ENCODE data around the gene TK1.
"Not testable (repeated sequence)": the region's sequence is repeated elsewhere in the genome, so short reads cannot be mapped to it uniquely, and the experiment has no call there.

TK1 gene

DNA sequence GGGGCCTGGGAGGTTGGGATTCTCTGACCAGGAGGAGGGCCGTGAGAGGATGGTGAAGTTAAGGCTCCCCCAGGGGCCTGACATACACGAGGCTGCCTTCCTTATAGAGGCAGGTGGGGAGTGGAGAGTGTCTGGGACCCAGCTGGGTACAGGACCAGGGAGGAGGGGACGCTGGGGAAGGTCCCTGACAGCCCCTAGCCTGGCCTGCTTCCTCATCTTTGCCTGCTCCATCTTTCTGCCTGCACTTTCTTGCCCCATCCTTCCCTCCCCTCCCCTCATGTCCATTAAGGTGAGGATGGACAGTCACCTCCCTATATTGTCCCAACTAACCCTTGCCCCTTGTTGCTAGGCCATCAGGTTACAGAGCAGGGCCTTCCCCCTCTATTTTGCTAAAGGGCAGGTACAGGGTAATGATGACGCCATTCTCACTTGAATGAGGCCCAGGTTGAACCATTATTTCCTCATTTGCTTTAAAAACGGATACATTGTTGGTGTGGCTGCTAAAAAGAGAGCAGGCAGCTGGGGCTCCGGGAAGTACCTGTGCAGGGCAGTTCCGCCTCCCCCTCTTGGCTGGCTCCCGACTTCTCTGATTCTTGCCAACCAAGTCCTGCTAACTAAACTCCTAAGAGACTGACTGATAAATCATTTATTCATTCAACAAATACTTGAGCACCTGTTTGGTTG lies 39.4 kb downstream of the TK1 start:
- no peak for DNase-seq

GRCh38 chr17:78146881-78147280 lies 40.0 kb downstream of the TK1 start:
- no peak for DNase-seq

- no peak for DNase-seq
These were observed 40.4 kb downstream of the TK1 start for GRCh38 chr17:78146471-78146869.

DNA sequence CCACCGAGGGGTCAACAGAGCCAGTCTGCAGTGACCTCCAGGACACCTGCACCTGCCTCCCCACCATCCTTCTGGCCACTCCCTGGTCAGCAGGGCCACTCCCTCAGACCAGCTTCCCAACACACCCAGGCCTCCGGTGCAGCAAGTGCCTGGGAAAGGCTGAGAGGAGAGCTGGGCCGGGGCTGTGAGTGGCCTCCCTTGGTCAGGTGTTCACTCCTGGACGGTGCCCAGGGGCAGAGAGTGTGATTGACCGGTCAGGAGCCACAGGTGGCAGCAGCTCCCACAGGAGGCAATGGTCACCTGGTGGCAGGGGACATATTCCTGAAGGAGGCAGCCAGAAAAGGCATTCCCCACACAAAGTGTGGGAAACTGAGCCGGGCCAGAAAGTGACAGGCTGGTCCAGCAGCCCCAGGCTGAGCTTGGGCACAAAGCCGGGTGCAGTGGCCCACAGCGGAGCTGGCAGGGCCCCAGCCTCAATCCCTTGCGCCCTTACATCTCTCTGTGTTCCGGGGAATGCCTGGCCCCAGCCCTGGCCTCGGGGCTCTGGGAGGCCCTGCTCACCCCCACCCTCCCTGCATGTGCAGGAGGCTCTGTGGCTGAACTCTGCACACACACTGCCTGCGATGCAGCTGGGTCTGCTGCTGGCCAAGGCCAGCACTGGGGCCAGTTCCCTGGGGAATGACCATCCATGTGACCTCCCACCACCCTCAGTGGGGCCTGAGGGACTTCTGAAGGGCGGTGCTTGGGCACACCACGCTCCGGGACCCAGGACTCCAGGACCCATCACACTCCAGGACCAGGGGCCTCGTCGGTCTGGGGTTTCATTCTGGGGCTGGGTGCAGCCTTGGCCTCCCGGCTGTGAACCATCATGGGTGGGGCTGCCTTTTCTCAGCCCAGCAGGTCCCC lies 41.9 kb downstream of the TK1 start:
- no peak for DNase-seq

GRCh38 chr17:78144147-78144719 lies 42.6 kb downstream of the TK1 start:
- peak; percentile 44 for DNase-seq

DNA sequence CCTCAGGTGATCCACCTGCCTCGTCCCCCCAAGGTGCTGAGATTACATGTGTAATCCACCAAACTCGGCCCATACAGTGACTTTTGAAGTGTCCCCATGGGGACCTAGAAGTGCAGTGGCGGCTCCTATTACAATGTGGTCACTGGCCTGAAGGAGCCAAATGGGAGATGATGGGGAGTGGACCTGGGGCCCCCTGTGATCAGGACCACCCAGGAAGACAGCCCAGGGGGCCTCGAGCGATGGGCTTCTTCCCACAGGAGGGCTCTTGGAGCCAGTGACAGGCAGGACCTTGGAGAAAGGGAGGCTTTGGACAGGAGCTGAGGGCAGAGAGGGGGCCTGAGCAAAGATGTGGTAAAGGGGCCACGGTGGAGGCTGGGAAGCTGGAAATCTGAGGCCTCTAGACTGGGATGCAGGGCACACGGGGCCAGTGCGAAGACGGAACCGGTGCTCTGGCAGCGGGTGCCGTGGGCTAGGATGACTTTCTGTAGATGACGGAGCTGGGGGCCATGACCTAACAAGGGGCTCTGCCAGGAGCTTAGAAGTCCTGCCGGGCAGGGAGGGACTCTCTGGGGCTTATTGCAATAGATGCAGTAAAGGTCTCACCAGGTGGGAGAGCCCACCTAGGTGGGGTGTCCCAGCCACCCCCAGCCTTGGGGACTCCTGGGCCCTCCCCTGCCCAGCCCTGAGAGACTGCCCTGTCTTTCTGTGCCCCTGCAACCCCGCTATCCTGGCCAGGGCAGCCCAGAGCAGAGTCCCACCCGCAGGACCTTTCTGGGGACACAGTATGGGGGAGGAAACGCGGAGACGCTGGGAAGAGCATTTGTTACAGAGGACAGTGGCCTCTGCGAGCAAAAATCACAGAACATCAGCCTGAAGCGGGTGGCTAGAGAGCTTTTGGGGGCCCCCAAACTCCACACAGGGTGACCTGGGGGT lies 43.4 kb downstream of the TK1 start:
- DNase-seq: no peak

GRCh38 chr17:78142119-78142861 lies 44.6 kb downstream of the TK1 start:
- no peak for DNase-seq

- no peak for DNase-seq
These were observed 45.3 kb downstream of the TK1 start for GRCh38 chr17:78141437-78142118.

GRCh38 chr17:78140169-78141051 lies 46.4 kb downstream of the TK1 start:
- DNase-seq: peak; percentile 84

- DNase-seq: not testable (repeated sequence)
These were observed 47.0 kb downstream of the TK1 start for GRCh38 chr17:78139861-78140168.

DNA sequence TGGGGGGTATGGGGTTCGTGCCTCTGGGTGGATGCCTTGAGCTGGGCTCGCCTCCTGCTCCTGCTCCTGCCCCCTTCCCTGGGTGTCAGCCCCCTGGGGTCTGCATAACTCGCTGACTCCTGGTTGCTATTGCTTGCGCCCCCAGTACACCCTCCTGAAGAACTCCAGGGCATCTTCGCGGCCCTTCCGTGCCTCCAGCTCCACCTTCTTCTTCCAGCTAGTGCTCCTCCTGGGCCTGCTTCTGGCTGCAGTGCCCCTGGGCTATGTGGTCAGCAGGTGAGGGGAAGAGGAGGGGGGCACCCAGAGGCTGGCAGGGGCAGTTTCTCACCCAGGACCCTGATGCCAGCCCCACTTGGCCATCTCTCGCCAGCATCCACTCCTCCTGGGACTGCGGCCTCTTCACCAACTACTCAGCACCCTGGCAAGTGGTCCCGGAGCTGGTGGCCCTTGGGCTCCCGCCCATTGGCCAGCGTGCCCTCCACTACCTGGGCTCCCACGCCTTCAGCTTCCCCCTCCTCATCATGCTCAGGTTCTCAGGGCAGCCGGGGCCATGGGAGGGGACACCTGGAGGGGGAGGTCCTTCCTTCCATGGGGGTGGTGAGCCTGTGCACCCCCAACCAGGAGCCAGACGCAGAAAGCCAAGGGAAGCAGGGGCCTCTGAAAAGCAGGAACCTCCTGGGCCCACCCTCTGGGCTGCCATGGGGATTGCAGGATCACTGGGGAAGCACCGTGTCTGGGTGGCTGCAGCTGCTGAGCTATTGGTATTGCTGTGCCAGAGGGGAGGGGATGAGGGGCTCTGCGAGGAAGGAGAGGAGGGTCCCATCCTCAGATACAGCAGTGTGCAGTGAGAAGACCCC lies 48.4 kb downstream of the TK1 start:
- DNase-seq: no peak

DNA sequence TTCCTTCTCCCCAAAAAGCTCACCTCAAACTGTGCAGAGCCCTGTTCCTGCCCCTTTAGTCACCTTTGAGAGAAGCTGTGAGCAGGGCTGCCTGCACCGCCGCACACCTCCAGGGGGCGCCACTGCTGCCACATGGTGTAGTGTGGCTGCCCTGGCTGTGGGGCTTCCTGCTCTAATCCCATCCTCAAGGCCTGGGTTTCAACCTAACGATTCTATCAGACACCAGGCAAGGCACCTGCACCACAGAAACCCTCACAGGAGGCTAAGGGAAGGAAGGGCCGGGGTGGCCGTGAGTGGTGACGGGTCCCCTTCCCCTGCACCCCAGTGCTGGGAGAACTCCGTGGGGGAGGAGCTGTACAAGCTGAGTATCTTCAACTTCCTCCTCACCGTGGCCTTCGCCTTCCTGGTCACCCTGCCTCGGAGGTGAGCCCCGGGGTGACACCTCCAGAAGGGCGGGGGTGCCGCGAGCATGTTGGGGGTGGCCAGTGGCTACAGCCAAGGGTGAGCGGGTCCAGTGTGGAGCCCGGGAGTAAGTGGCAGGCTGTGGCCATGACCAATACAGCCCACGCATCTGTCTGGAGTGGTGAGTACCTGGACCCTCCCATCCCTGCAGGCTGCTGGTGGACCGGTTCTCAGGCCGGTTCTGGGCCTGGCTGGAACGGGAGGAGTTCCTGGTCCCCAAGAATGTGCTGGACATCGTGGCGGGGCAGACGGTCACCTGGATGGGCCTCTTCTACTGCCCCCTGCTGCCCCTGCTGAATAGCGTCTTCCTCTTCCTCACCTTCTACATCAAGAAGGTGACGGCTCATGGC lies 49.3 kb downstream of the TK1 start:
- peak; percentile 63 for DNase-seq

DNA sequence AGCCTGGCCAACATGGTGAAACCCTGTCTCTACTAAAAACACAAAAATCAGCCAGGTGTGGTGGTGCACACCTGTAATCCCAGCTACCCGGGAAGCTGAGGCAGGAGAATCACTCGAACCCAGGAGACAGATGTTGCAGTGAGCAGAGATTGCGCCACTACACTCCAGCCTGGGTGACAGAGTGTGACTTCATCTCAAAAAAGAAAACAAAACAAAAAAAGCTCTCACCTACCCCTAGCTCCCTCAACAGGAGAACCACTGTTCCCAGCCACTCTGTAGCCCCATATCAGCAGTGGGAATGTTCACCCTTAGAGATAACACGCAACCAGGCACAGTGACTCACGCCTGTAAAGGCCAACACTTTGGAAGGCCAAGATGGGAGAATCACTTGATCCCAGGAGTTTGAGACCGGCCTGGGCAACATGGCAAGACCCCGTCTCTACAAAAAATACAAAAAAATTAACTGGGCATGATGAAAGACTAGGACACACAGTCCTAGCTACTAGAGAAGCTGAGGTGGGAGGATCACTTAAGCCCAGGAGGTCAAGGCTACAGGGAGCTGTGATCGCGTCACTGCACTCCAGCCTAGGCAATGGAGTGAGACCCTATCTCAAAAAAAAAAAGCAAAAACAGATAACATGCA lies 50.9 kb downstream of the TK1 start:
- DNase-seq: no peak

- no peak for DNase-seq
These were observed 51.9 kb downstream of the TK1 start for GRCh38 chr17:78134899-78135385.

- DNase-seq: no peak
These were observed 52.6 kb downstream of the TK1 start for GRCh38 chr17:78133971-78134898.

DNA sequence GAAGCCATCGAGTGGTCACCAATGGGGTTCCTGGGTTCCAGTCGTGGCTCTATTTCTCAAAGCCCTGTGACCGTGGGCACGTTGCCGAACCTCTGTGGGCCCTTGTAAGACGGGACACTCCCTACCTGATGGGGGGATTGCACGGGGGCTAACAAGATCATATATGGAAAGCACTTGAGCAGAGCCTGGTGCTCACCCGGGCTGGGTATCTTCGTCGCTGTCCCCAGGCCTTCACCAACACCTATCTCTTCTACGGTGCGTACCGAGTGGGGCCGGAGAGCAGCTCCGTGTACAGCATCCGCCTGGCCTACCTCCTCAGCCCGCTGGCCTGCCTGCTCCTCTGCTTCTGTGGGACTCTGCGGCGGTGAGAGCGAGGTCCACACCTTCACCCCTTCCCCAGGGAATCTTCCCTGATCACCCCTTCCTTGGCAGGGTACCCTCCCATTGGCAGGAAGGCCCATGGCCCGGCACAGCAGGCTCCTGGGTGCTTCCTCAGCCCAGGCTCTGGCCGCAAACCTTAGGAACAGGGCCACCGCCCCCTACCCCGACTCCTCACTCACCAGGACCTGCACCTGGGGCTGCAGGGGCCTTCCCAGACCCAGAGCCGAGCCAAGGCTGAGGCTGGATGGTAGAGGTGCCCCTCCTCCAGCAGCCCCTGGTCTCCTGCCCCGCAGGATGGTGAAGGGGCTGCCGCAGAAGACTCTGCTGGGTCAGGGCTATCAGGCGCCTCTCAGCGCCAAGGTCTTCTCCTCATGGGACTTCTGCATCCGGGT lies 53.5 kb downstream of the TK1 start:
- no peak for DNase-seq

Measured in KG1 (cell line).